Kidney epithelial cell (primary cell): ENCODE measurements around the gene SYNRG. TPM values are rescaled to one million over a fixed set of nuclear protein-coding genes. Genes with fewer than 3 reads are reported as not detected.
A peak's percentile ranks its signal among the peaks of the same experiment; 100 is the strongest.
"Not testable (repeated sequence)": the region's sequence is repeated elsewhere in the genome, so short reads cannot be mapped to it uniquely, and the experiment has no call there.

Experiments used
- DNase-seq: peaks from one replicate; pipeline ENCODE4 v3.0.0-alpha.2; 2010; ENCODE audit warnings: low read depth
- H3K27me3 ChIP-seq: 2 replicates; pipeline ENCODE4 v1.6.0; 2011; ENCODE audit warnings: low read length; ENCODE audit not compliant: control insufficient read depth, insufficient read depth
- H3K36me3 ChIP-seq: 2 replicates; pipeline ENCODE4 v1.5.1; 2011; ENCODE audit warnings: low read length; ENCODE audit not compliant: control insufficient read depth, insufficient read depth
- H3K4me3 ChIP-seq: 2 replicates; pipeline ENCODE4 v1.5.1; 2011; ENCODE audit warnings: low read depth, mild to moderate bottlenecking, control low read depth, low read length
- CTCF ChIP-seq: IDR thresholded peaks from 2 replicates; pipeline ENCODE4 v1.5.1; 2011; ENCODE audit warnings: mild to moderate bottlenecking, moderate library complexity, low read length, control low read depth, inconsistent platforms; ENCODE audit not compliant: insufficient read depth, poor library complexity, severe bottlenecking
- total RNA-seq: library from RNA; depleted of rRNA; stranded (reverse); fragments of >200 nt; gene quantifications from 2 replicates; pipeline ENCODE4 v1.2.3, GENCODE V29; 2015

SYNRG gene
- total RNA-seq, 1 donor from 2014 or later, result 21.1 TPM

GRCh38 chr17:37614823-37615222, 5.6 kb upstream of the SYNRG start:
- H3K4me3 ChIP-seq, result no peak overlapping the region
- no peak for TF ChIP-seq CTCF
- no peaks in the 10 kb centered on the region for H3K27me3 ChIP-seq
- DNase-seq, result no peak
- H3K36me3 ChIP-seq, result no peaks in the 10 kb centered on the region

- peak; percentile 56 for DNase-seq
- H3K4me3 ChIP-seq, result no peak overlapping the region
- no peaks in the 10 kb centered on the region for H3K27me3 ChIP-seq
- TF ChIP-seq CTCF, result no peak
- no peaks in the 10 kb centered on the region for H3K36me3 ChIP-seq
These were observed 5.2 kb upstream of the SYNRG start for GRCh38 chr17:37614391-37614790.

- H3K36me3 ChIP-seq, result no peaks in the 10 kb centered on the region
- H3K27me3 ChIP-seq, result no peaks in the 10 kb centered on the region
- TF ChIP-seq CTCF, result no peak
These were observed 1.8 kb upstream of the SYNRG start for GRCh38 chr17:37610971-37611370.

GRCh38 chr17:37610041-37610420, 813 bp upstream of the SYNRG start:
- not testable (repeated sequence) for H3K4me3 ChIP-seq, H3K36me3 ChIP-seq, DNase-seq, H3K27me3 ChIP-seq

More at GRCh38 chr17:37610971-37611370, 1.8 kb upstream of the SYNRG start:
- no peak overlapping the region for H3K4me3 ChIP-seq
- DNase-seq, result no peak

- H3K4me3 ChIP-seq, result peak overlapping the region; percentile 74
- H3K27me3 ChIP-seq, result no peaks in the 10 kb centered on the region
- no peak for TF ChIP-seq CTCF
- no peaks in the 10 kb centered on the region for H3K36me3 ChIP-seq
- DNase-seq, result no peak
These were observed 658 bp downstream of the SYNRG start for GRCh38 chr17:37608351-37609169.

GRCh38 chr17:37607637-37608331, 1.4 kb downstream of the SYNRG start:
- H3K27me3 ChIP-seq, result no peaks in the 10 kb centered on the region
- no peak for TF ChIP-seq CTCF
- no peak for DNase-seq
- no peaks in the 10 kb centered on the region for H3K36me3 ChIP-seq
- H3K4me3 ChIP-seq, result peak overlapping the region; percentile 74
